H1 (cell line): ENCODE results near the gene FGGY. TPM values are rescaled to one million over a fixed set of nuclear protein-coding genes. Genes with fewer than 3 reads are reported as not detected.

Experiments
- CTCF ChIA-PET: fragments of 300-600 bp; sonication (Branson Sonifier 250); formaldehyde crosslinking; loops from one replicate; lab custom pipeline; 2021; ENCODE audit not compliant: partially characterized antibody; lab: Charles Lee
- POLR2A ChIA-PET: fragments of 300-600 bp; sonication (Branson Sonifier 250); formaldehyde crosslinking; loops from one replicate; lab custom pipeline; 2021; ENCODE audit warnings: inconsistent platforms; ENCODE audit not compliant: partially characterized antibody; lab: Charles Lee
- DNase-seq, 2 experiments: peaks; one replicate each; pipeline versions ENCODE4 v3.0.0 to v3.0.0-alpha.2; 2010 to 2022; ENCODE audit warnings: low spot score in 2 of 2, low read depth in 1 of 2, mixed read lengths in 1 of 2
- FAIRE-seq: peaks from 2 replicates; lab custom pipeline; 2011; peaks lifted over from hg19 to GRCh38; lab: Jason Lieb, UNC
- H2AFZ ChIP-seq: 2 replicates; pipeline ENCODE4 v1.8.1; 2012; ENCODE audit warnings: low read length, inconsistent platforms
- H2AK5ac ChIP-seq: 2 replicates; pipeline ENCODE4 v1.6.1; 2013; ENCODE audit warnings: low read depth, low read length
- H2BK120ac ChIP-seq: replicated peaks from 2 replicates; pipeline ENCODE3; 2013; ENCODE audit warnings: low read depth, low read length, inconsistent platforms
- H2BK12ac ChIP-seq: 2 replicates; pipeline ENCODE4 v1.6.1; 2013; ENCODE audit warnings: low read depth, low read length
- H2BK15ac ChIP-seq: 2 replicates; pipeline ENCODE4 v1.6.1; 2013; ENCODE audit warnings: low read length
- H2BK20ac ChIP-seq: 2 replicates; pipeline ENCODE4 v1.6.1; 2013; ENCODE audit warnings: low read length
- H2BK5ac ChIP-seq: 2 replicates; pipeline ENCODE4 v1.6.1; 2013; ENCODE audit warnings: low read depth, low read length
- H3K14ac ChIP-seq: 2 replicates; pipeline ENCODE4 v1.6.1; 2013; ENCODE audit warnings: inconsistent platforms; ENCODE audit not compliant: insufficient read length
- H3K18ac ChIP-seq: 2 replicates; pipeline ENCODE4 v1.6.1; 2013; ENCODE audit warnings: low read length; ENCODE audit errors: extremely low read depth
- H3K23ac ChIP-seq: 2 replicates; pipeline ENCODE4 v1.6.1; 2013; ENCODE audit warnings: inconsistent platforms; ENCODE audit not compliant: insufficient read length
- H3K23me2 ChIP-seq: 2 replicates; pipeline ENCODE4 v1.6.1; 2013; ENCODE audit warnings: low read depth, low read length
- H3K27ac ChIP-seq: 2 replicates; pipeline ENCODE4 v1.6.1; 2011; ENCODE audit warnings: low read depth, low read length, inconsistent platforms
- H3K27me3 ChIP-seq, 4 experiments: replicated peaks in 1 of 4; 1 replicate in 1 of 4; 2 replicates in 3 of 4; pipeline versions ENCODE4 v1.6.1 to v1.8.1; 2011 to 2013; ENCODE audit warnings: low read length in 3 of 4, mild to moderate bottlenecking in 3 of 4, inconsistent platforms in 2 of 4, mixed read lengths in 2 of 4, moderate library complexity in 1 of 4; ENCODE audit not compliant: control insufficient read depth in 3 of 4, insufficient read depth in 3 of 4; ENCODE audit errors: extremely low read depth in 1 of 4
- H3K36me3 ChIP-seq, 4 experiments: 2 replicates each; pipeline versions ENCODE4 v1.6.1 to v1.8.1; 2011 to 2013; ENCODE audit warnings: mild to moderate bottlenecking in 4 of 4, low read length in 3 of 4, moderate library complexity in 2 of 4, control low read depth in 1 of 4, inconsistent platforms in 1 of 4; ENCODE audit not compliant: insufficient read depth in 4 of 4, control insufficient read depth in 2 of 4
- H3K4ac ChIP-seq: replicated peaks from 2 replicates; pipeline ENCODE3; 2013; ENCODE audit warnings: low read length, low read depth, mixed read lengths, inconsistent platforms; ENCODE audit not compliant: insufficient read length
- H3K4me1 ChIP-seq, 4 experiments: replicated peaks in 1 of 4; 1 replicate in 1 of 4; 2 replicates in 3 of 4; pipeline versions ENCODE4 v1.6.1 to v1.8.1; 2011 to 2013; ENCODE audit warnings: low read length in 3 of 4, inconsistent platforms in 2 of 4, mixed read lengths in 1 of 4; ENCODE audit not compliant: insufficient read depth in 4 of 4, control insufficient read depth in 3 of 4
- H3K4me2 ChIP-seq, 2 experiments: 2 replicates each; pipeline versions ENCODE4 v1.6.1 to v1.8.1; 2011 to 2013; ENCODE audit warnings: low read depth in 2 of 2, low read length in 2 of 2, control low read depth in 1 of 2, inconsistent platforms in 1 of 2, mild to moderate bottlenecking in 1 of 2; ENCODE audit not compliant: insufficient read depth in 1 of 2
- H3K4me3 ChIP-seq, 4 experiments: fragments of 200-600, 300-600 bp in 1 of 4; sonication (generic), shearing (Covaris generic), sonication (Bioruptor Twin) in 1 of 4; 2 replicates each; pipeline versions ENCODE4 v1.5.1 to v1.8.1; 2011 to 2016; ENCODE audit warnings: low read length in 4 of 4, low read depth in 3 of 4, control low read depth in 2 of 4, inconsistent platforms in 2 of 4, mild to moderate bottlenecking in 2 of 4, mixed read lengths in 1 of 4, moderate library complexity in 1 of 4; ENCODE audit not compliant: insufficient read depth in 2 of 4; ENCODE audit errors: extremely low read depth in 1 of 4
- H3K56ac ChIP-seq: replicated peaks from 2 replicates; pipeline ENCODE3; 2013; ENCODE audit warnings: low read depth, mild to moderate bottlenecking, mixed read lengths, low read length, inconsistent platforms; ENCODE audit not compliant: insufficient read length
- H3K79me1 ChIP-seq: 2 replicates; pipeline ENCODE4 v1.6.1; 2013; ENCODE audit warnings: low read depth, low read length, control low read depth
- H3K79me2 ChIP-seq, 2 experiments: 2 replicates each; pipeline versions ENCODE4 v1.6.1 to v1.8.1; 2012 to 2013; ENCODE audit warnings: low read length in 2 of 2, mild to moderate bottlenecking in 2 of 2, inconsistent platforms in 1 of 2; ENCODE audit not compliant: insufficient read depth in 2 of 2, control insufficient read depth in 1 of 2
- H3K9ac ChIP-seq, 4 experiments: replicated peaks in 1 of 4; 1 replicate in 1 of 4; 2 replicates in 3 of 4; pipeline versions ENCODE4 v1.6.1 to v1.8.1; 2011 to 2013; ENCODE audit warnings: low read depth in 3 of 4, low read length in 3 of 4, control low read depth in 2 of 4, mild to moderate bottlenecking in 2 of 4, moderate library complexity in 2 of 4, inconsistent platforms in 1 of 4; ENCODE audit errors: extremely low read depth in 1 of 4
- H3K9me3 ChIP-seq, 2 experiments: 2 replicates each; pipeline versions ENCODE4 v1.6.1 to v1.8.1; 2012 to 2013; ENCODE audit warnings: mild to moderate bottlenecking in 2 of 2, moderate library complexity in 2 of 2, control low read depth in 1 of 2, inconsistent platforms in 1 of 2, low read depth in 1 of 2, low read length in 1 of 2, mixed read lengths in 1 of 2; ENCODE audit not compliant: insufficient read depth in 2 of 2
- H4K20me1 ChIP-seq, 2 experiments: replicated peaks in 1 of 2; 2 replicates each; pipeline versions ENCODE3 to v1.8.1; 2011 to 2013; ENCODE audit warnings: inconsistent platforms in 2 of 2, low read length in 2 of 2, mild to moderate bottlenecking in 1 of 2; ENCODE audit not compliant: insufficient read depth in 2 of 2, control insufficient read depth in 1 of 2
- H4K5ac ChIP-seq: 2 replicates; pipeline ENCODE4 v1.6.1; 2013; ENCODE audit warnings: low read length, low read depth, mixed read lengths, inconsistent platforms; ENCODE audit not compliant: insufficient read length
- H4K8ac ChIP-seq: 2 replicates; pipeline ENCODE4 v1.8.0; 2013; ENCODE audit warnings: mild to moderate bottlenecking, moderate library complexity, low read length, inconsistent platforms; ENCODE audit not compliant: insufficient read depth; ENCODE audit errors: extremely low read depth
- H4K91ac ChIP-seq: replicated peaks from 2 replicates; pipeline ENCODE3; 2013; ENCODE audit warnings: low read length, mixed read lengths, inconsistent platforms; ENCODE audit not compliant: insufficient read length
- CEBPB ChIP-seq: IDR thresholded peaks from 2 replicates; pipeline ENCODE4 v1.6.1; 2012; ENCODE audit warnings: low read depth, low read length
- EZH2 ChIP-seq: fragments of 200-600 bp; sonication (generic); IDR thresholded peaks from 2 replicates; pipeline ENCODE4 v1.7.1; 2012; ENCODE audit warnings: low read depth, mild to moderate bottlenecking, moderate library complexity, low read length, inconsistent platforms; ENCODE audit not compliant: severe bottlenecking
- SAP30 ChIP-seq: fragments of 300-600 bp; sonication (generic); IDR thresholded peaks from 2 replicates; pipeline ENCODE4 v1.7.1; 2012; ENCODE audit warnings: low read length, moderate library complexity, mild to moderate bottlenecking, inconsistent platforms; ENCODE audit not compliant: insufficient read depth, insufficient replicate concordance
- SIRT6 ChIP-seq: IDR thresholded peaks from one replicate; pipeline ENCODE4 v1.7.1; 2012; ENCODE audit warnings: low read length, inconsistent platforms
- SIX5 ChIP-seq: IDR thresholded peaks from 2 replicates; pipeline ENCODE4 v1.6.1; 2011; ENCODE audit warnings: mild to moderate bottlenecking, low read depth, low read length
- TCF12 ChIP-seq: IDR thresholded peaks from 2 replicates; pipeline ENCODE4 v1.6.1; 2011; ENCODE audit warnings: low read depth, mild to moderate bottlenecking, low read length
- YY1 ChIP-seq: IDR thresholded peaks from 2 replicates; pipeline ENCODE4 v1.6.1; 2011; ENCODE audit warnings: low read depth, mild to moderate bottlenecking, low read length
- WGBS, 2 experiments: shearing (Covaris generic) in 1 of 2; methylation state at CpG; one replicate each; pipeline versions ENCODE4 v1.1.6 to v1.1.7; 2013 to 2015; ENCODE audit warnings: low lambda C conversion rate in 2 of 2, mixed read lengths in 2 of 2, inconsistent platforms in 1 of 2, low coverage in 1 of 2, missing lambda C conversion rate in 1 of 2; ENCODE audit not compliant: insufficient replicate concordance in 2 of 2, insufficient coverage in 1 of 2, insufficient read length in 1 of 2; ENCODE audit errors: extremely low coverage in 1 of 2, missing lambda C conversion rate in 1 of 2; 5-methylcytosine and 5-hydroxymethylcytosine counted together
- polyA plus RNA-seq, 7 experiments: library from polyadenylated mRNA; depleted of rRNA in 3 of 7; stranded (reverse) in 5 of 7; unstranded in 2 of 7; fragments of >200 nt in 5 of 7; fragments of 200-250 nt in 2 of 7; gene quantifications; 1 replicate in 5 of 7; 2 replicates in 1 of 7; 4 replicates in 1 of 7; pipeline versions ENCODE4 v1.2.1 to v1.2.3, GENCODE V29; 2011 to 2013; ENCODE audit warnings: missing spikeins in 2 of 7, mixed read lengths in 2 of 7
- total RNA-seq: library from RNA; stranded (reverse); fragmentation: NEBNext Ultra II Directional; extraction: Animal tissue kit (Norgen Biotek cat#: 25700); gene quantifications from 2 replicates; pipeline ENCODE4 v1.2.1, GENCODE V29; 2021

Gene FGGY
- total and polyA plus RNA-seq, 2 of the 8 experiments (the other 6 are each of a cell fraction or from before 2014, with no cell fraction given): 10.3 to 12.5 TPM

- H3K79me2 ChIP-seq: no peaks in the 10 kb centered on the region
- no peak overlapping the region for H3K56ac ChIP-seq
- 78% methylated on average over 2 of the region's 2 CpGs; no CpG with 5 or more reads in 1 of the 2 experiments for WGBS, 2 experiments
- no peaks in the 10 kb centered on the region for H3K23me2 ChIP-seq
- no peak for TF ChIP-seq CEBPB
- TF ChIP-seq TCF12: no peak
- TF ChIP-seq EZH2: no peak
- TF ChIP-seq SIRT6: no peak
- TF ChIP-seq SAP30: no peak
- TF ChIP-seq YY1: no peak
- no peak for TF ChIP-seq SIX5
- TF ChIP-seq, all 59 proteins: peak for 0
- ChIA-PET POLR2A (no interaction called here), CTCF (interaction anchor here (0.6 to 0.9 kb wide), 3 partner anchors 12 to 410 kb away, joined by 3 to 4 read pairs (median 3); no protein-coding TSS in a partner anchor)
- H4K91ac ChIP-seq: no peak overlapping the region
- H3K23ac ChIP-seq: no peak overlapping the region
- no peaks in the 10 kb centered on the region for H3K79me1 ChIP-seq
- H2AK5ac ChIP-seq: no peak overlapping the region
- H3K36me3 ChIP-seq: no peaks in the 10 kb centered on the region
- no peak overlapping the region for H3K18ac ChIP-seq
- no peaks in the 10 kb centered on the region for H4K20me1 ChIP-seq
- FAIRE-seq: no peak
- H2AFZ ChIP-seq: no peak overlapping the region
- H4K5ac ChIP-seq: no peak overlapping the region
- no peaks in the 10 kb centered on the region; a peak in 1 of 7 replicates for H3K27me3 ChIP-seq
- H2BK20ac ChIP-seq: no peak overlapping the region
- no peaks in the 10 kb centered on the region for H3K9me3 ChIP-seq
- no peak overlapping the region for H2BK15ac ChIP-seq
- no peak overlapping the region for H3K14ac ChIP-seq
- peaks cover 0 to 6% (median 1%) of the 10 kb centered on the region in 4 experiments; a peak in 2 of 7 replicates for H3K4me1 ChIP-seq
- H4K8ac ChIP-seq: no peak overlapping the region
- H2BK120ac ChIP-seq: no peak overlapping the region
- no peak overlapping the region for H3K4me3 ChIP-seq
- H2BK5ac ChIP-seq: no peak overlapping the region
- no peak overlapping the region for H3K27ac ChIP-seq
- DNase-seq: no peak
- H3K4ac ChIP-seq: no peak overlapping the region
- H3K9ac ChIP-seq: no peak overlapping the region
- no peak overlapping the region for H3K4me2 ChIP-seq
- no peak overlapping the region for H2BK12ac ChIP-seq
Measured at GRCh38 chr1:59686574-59686973, 389.7 kb downstream of the FGGY start.
